ENCODE measurements around the gene SLC6A14.

The SLC6A14 gene, protein sequence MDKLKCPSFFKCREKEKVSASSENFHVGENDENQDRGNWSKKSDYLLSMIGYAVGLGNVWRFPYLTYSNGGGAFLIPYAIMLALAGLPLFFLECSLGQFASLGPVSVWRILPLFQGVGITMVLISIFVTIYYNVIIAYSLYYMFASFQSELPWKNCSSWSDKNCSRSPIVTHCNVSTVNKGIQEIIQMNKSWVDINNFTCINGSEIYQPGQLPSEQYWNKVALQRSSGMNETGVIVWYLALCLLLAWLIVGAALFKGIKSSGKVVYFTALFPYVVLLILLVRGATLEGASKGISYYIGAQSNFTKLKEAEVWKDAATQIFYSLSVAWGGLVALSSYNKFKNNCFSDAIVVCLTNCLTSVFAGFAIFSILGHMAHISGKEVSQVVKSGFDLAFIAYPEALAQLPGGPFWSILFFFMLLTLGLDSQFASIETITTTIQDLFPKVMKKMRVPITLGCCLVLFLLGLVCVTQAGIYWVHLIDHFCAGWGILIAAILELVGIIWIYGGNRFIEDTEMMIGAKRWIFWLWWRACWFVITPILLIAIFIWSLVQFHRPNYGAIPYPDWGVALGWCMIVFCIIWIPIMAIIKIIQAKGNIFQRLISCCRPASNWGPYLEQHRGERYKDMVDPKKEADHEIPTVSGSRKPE

DNA sequence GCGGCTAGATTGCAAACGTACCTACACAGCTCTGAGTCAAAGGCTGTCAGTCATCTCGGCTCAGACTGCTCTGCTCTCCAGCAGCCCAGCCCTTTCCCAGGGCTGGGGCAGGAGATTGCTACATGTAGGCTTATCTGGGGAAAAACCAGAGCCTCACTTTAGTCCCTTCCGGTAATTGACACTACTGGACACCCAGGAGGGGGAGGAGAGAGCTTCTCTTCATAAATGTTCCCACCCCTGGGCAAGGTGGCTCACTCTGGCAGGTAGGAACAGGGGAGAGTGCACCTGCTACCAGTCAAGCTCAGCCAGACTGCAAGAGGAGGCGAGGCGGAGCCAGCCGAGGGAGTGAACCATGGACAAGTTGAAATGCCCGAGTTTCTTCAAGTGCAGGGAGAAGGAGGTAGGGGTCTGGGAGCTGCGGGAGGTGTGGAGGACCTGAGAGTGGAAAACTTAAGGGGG is at the start of gene SLC6A14:
SLC6A14 (plus strand) TSS at position 249 of the 459 bp plus-strand sequence; CDS start at position 353, 104 bp downstream.
- no peak within 1 kb of the TSS for H3K27ac Mint-ChIP-seq (ENCODE audit: low read depth)
- no peaks in the 10 kb centered on the region for H3K27me3 Mint-ChIP-seq
- no peak for ATAC-seq (replicated peaks; ENCODE audit: extremely low read depth, poor library complexity, severe bottlenecking)
- no peak within 1 kb of the TSS for H3K4me3 Mint-ChIP-seq
- H3K4me1 Mint-ChIP-seq = no peaks in the 10 kb centered on the region
- DNase-seq (ENCODE audit: low spot score in 2 of 2) = no peak
- peaks cover 8% of the 10 kb centered on the region for H3K9me3 Mint-ChIP-seq
- no peaks in the 10 kb centered on the region for H3K36me3 Mint-ChIP-seq (ENCODE audit: insufficient read depth)

DNA sequence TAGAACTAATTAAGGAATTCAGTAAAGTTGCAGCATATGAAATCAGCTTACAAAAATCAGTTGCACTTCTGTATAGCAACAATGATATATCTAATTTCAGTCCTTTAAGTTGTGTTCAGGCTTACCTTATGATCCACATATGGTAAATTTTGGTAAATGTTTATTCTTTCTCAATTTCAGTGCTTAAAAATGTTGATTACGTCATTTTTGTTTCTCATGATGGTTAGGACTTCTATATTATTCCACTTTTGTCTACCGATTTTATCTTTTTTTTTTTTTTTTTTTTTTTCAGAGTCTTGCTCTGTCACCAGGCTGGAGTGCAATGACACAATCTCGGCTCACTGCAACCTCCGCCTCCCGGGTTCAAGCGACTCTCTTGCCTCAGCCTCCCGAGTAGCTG is 40.7 kb upstream of the SLC6A14 start:
- no peaks in the 10 kb centered on the region for H3K9me3 Mint-ChIP-seq
- no peaks in the 10 kb centered on the region for H3K27me3 Mint-ChIP-seq
- H3K4me3 Mint-ChIP-seq = no peak overlapping the region
- no peaks in the 10 kb centered on the region for H3K4me1 Mint-ChIP-seq
- no peak for ATAC-seq (replicated peaks; ENCODE audit: extremely low read depth, poor library complexity, severe bottlenecking)
- H3K36me3 Mint-ChIP-seq (ENCODE audit: insufficient read depth) = no peaks in the 10 kb centered on the region
- no peak for DNase-seq (ENCODE audit: low spot score in 2 of 2)
- H3K27ac Mint-ChIP-seq (ENCODE audit: low read depth) = no peak overlapping the region

DNA sequence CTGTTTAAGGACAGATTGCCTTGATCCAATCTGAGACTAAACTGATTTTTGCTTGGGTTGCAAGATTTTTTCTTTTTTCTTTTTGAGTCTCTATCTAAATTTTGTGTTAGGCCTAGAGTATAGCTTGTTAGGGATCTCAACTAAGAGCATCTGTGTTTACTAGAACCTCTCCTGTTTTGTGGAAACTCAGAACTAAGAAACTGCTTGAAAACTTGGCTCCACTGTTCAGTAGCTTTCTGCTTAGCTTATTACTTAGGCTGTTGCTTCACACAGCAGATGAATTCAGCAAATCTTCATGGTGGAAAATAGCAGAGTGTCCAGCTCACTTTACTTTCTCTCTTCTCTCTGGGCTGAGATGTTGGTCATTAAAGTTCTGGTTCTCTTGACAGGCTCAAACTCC is 36.7 kb upstream of the SLC6A14 start:
- H3K9me3 Mint-ChIP-seq = peaks cover 10% of the 10 kb centered on the region
- no peak overlapping the region for H3K4me3 Mint-ChIP-seq
- H3K4me1 Mint-ChIP-seq = no peaks in the 10 kb centered on the region
- H3K27me3 Mint-ChIP-seq = no peaks in the 10 kb centered on the region
- DNase-seq (ENCODE audit: low spot score in 2 of 2) = no peak
- ATAC-seq (replicated peaks; ENCODE audit: extremely low read depth, poor library complexity, severe bottlenecking) = no peak
- no peak overlapping the region for H3K27ac Mint-ChIP-seq (ENCODE audit: low read depth)
- no peaks in the 10 kb centered on the region for H3K36me3 Mint-ChIP-seq (ENCODE audit: insufficient read depth)

DNA sequence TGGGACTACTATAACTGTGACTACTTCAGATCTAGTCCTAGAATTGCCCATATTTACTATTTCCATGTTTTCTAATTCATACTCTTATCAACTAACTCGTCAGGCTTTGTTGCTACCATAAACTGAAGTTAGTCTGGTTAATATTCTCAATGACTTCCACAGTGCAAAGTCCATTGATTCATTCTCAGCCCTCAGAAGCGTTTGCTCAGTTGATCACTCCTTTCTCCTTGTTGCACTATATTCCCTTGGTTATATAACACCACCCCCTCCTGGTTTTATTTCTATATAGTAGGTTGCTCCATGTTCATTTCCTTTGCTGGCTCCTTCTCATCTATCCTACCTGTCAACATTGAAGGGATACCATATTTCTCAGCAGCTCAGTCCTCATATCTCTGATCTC is 27.2 kb upstream of the SLC6A14 start:
- DNase-seq (ENCODE audit: low spot score in 2 of 2) = no peak
- no peaks in the 10 kb centered on the region for H3K27me3 Mint-ChIP-seq
- H3K9me3 Mint-ChIP-seq = peaks cover 22% of the 10 kb centered on the region
- H3K36me3 Mint-ChIP-seq (ENCODE audit: insufficient read depth) = peaks cover 1% of the 10 kb centered on the region
- H3K27ac Mint-ChIP-seq (ENCODE audit: low read depth) = no peak overlapping the region
- no peak for ATAC-seq (replicated peaks; ENCODE audit: extremely low read depth, poor library complexity, severe bottlenecking)
- no peak overlapping the region for H3K4me3 Mint-ChIP-seq
- H3K4me1 Mint-ChIP-seq = no peaks in the 10 kb centered on the region

DNA sequence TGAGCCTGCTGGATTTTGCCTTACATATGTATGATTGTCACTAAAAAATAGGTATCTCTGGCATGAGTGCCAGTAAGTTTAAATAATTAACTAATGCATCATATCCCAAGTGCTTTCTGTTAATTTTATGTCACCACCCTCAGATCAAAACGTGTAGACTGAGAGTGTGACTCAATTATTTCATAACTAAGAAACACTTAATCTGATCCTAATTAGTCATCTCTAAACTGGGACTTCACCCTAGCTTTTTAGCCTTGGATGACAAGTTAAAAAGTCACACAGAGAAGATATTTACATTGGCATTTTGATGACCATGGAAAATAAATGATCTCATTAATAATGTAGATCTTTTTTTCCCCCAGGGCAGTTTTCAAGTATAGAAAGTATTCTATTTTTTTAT is 23.1 kb upstream of the SLC6A14 start:
- ATAC-seq (replicated peaks; ENCODE audit: extremely low read depth, poor library complexity, severe bottlenecking) = no peak
- Mint-ChIP-seq H3K36me3 (ENCODE audit: insufficient read depth) (no peaks in the 10 kb centered on the region), H3K4me1 (no peaks in the 10 kb centered on the region), H3K9me3 (peaks cover 10% of the 10 kb centered on the region), H3K27me3 (no peaks in the 10 kb centered on the region), H3K4me3 (no peak overlapping the region), H3K27ac (ENCODE audit: low read depth) (no peak overlapping the region)
- DNase-seq (ENCODE audit: low spot score in 2 of 2) = no peak

DNA sequence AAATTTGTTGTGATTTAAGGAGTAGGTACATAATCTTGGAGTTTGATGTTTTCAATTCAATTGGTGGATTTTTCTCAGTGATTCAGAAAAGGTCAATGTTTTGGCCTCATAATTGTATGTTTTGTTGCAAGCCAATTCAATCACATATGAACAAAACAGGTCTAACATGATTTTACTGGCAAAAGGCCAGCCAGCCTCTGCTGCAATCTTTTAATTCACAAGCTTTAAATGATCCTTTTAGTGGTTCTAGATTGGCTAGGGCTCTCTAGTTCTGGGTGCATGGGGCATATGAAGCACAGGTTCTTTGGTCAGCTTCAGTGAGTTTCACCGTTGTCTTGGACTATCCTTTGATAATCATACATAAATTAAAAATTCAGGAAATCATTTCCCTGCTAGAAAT is 19.2 kb upstream of the SLC6A14 start:
- H3K4me1 Mint-ChIP-seq = no peaks in the 10 kb centered on the region
- H3K9me3 Mint-ChIP-seq = no peaks in the 10 kb centered on the region
- H3K4me3 Mint-ChIP-seq = no peak overlapping the region
- ATAC-seq (replicated peaks; ENCODE audit: extremely low read depth, poor library complexity, severe bottlenecking) (no peak), DNase-seq (ENCODE audit: low spot score in 2 of 2) (no peak)
- H3K27ac Mint-ChIP-seq (ENCODE audit: low read depth) = no peak overlapping the region
- H3K36me3 Mint-ChIP-seq (ENCODE audit: insufficient read depth) = no peaks in the 10 kb centered on the region
- H3K27me3 Mint-ChIP-seq = no peaks in the 10 kb centered on the region

DNA sequence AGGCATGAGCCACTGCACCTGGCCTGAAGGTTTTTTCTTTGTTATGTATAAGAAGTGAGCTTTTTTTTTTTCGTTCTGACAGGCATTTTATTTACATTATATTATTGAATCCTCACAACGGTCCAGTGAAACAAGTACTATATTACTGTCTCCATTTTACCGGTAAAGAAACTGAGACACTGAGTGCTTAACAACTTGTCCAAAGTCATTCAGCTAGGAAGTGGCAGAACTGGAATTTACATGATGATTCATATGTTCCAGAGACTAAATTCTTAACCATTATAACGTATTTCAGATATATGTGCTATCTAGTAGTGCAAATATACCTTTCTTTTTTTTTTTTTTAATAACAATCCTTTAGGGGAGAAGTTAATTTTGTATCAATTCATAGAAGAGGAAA is 18.4 kb upstream of the SLC6A14 start:
- Mint-ChIP-seq H3K27me3 (no peaks in the 10 kb centered on the region), H3K36me3 (ENCODE audit: insufficient read depth) (no peaks in the 10 kb centered on the region), H3K4me3 (no peak overlapping the region), H3K9me3 (no peaks in the 10 kb centered on the region), H3K4me1 (no peaks in the 10 kb centered on the region), H3K27ac (ENCODE audit: low read depth) (no peak overlapping the region)
- no peak for DNase-seq (ENCODE audit: low spot score in 2 of 2)
- no peak for ATAC-seq (replicated peaks; ENCODE audit: extremely low read depth, poor library complexity, severe bottlenecking)

DNA sequence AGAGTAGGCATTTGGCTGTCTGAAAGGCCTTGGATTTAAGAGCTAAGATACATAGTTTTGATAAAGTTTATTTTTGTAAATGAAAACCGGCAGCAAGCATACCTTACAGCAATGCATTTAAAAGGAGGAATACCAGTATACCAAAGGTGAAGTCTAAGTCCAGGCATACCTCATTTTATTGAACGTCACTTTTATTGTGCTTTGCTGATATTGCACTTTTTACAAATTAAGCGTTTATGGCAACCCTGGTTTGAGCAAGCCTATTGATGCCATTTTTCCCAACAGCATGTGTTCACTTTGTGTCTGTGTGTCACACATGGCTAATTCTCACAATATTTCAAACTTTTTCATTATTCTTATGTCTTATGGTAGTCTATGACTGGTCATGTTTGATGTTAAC is 8.4 kb upstream of the SLC6A14 start:
- no peak for ATAC-seq (replicated peaks; ENCODE audit: extremely low read depth, poor library complexity, severe bottlenecking)
- Mint-ChIP-seq H3K9me3 (no peaks in the 10 kb centered on the region), H3K4me1 (no peaks in the 10 kb centered on the region), H3K4me3 (no peak overlapping the region), H3K27ac (ENCODE audit: low read depth) (no peak overlapping the region), H3K36me3 (ENCODE audit: insufficient read depth) (peaks cover 3% of the 10 kb centered on the region), H3K27me3 (no peaks in the 10 kb centered on the region)
- no peak for DNase-seq (ENCODE audit: low spot score in 2 of 2)

DNA sequence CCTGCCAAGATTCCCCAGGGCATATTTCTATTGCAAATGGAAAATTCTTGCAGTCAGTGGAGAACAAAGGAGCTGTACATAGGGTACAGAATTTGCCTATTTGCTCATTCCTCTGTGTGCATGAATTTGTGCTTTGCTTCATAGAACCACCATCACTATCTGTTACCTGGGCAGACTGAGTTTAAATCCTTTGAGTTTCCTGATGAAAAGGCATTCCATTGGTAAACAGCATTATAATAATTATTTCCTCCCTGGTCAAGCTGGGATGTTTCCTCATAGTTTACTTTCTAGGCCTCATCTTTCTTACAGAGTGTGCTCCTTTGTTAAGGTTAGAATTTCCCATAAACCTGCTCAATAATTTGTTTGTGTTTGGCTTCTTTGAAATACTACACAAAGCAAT is 809 bp upstream of the SLC6A14 start:
- Mint-ChIP-seq H3K9me3 (peaks cover 8% of the 10 kb centered on the region), H3K4me1 (no peaks in the 10 kb centered on the region), H3K27ac (ENCODE audit: low read depth) (no peak overlapping the region), H3K36me3 (ENCODE audit: insufficient read depth) (no peaks in the 10 kb centered on the region), H3K27me3 (no peaks in the 10 kb centered on the region), H3K4me3 (no peak overlapping the region)
- DNase-seq (ENCODE audit: low spot score in 2 of 2) = no peak
- no peak for ATAC-seq (replicated peaks; ENCODE audit: extremely low read depth, poor library complexity, severe bottlenecking)

DNA sequence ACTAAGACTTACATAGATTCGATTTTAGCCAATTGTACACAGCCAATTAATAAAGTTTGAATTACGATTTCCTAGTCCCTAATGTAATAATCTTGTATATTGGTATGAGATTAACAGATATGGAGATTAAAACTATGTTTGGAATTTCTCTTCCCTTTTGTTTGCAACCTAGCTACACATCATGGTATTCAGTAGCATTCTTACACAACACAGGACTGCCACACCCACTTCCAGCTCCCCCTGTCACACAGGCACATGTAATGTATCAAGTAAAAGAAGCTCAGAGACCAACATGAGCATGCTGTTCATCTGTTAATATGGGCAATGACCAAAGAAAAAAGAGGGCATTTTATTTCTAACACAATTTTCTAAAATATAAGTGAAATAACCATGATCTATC is 12.8 kb downstream of the SLC6A14 start:
- no peak overlapping the region for H3K27ac Mint-ChIP-seq (ENCODE audit: low read depth)
- ATAC-seq (replicated peaks; ENCODE audit: extremely low read depth, poor library complexity, severe bottlenecking) (no peak), DNase-seq (ENCODE audit: low spot score in 2 of 2) (no peak)
- H3K4me1 Mint-ChIP-seq = no peaks in the 10 kb centered on the region
- H3K4me3 Mint-ChIP-seq = no peak overlapping the region
- H3K9me3 Mint-ChIP-seq = peaks cover 2% of the 10 kb centered on the region
- H3K36me3 Mint-ChIP-seq (ENCODE audit: insufficient read depth) = no peaks in the 10 kb centered on the region
- no peaks in the 10 kb centered on the region for H3K27me3 Mint-ChIP-seq

DNA sequence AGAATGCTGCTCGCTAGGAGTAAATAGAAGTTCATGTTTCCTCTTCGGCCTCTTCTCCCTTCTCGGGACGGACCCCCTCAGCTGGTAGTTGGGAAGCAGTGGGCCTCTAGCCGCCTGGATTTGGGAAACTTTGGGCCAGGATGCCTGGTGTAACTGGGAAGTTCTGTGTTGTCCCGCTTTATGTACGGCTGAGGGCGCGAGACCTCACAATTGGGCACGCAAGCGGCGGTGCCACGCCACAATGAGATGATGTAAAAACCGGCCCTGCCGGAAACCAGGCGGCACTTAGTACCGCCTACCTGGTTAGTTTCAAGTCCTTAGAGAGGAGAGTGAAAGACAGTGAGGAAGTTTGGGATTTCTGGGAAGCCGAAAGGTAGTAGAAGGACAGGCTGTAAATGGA is 26.4 kb downstream of the SLC6A14 start, which contains the start of gene CT83:
CT83 (minus strand) TSS at position 155 of the 400 bp plus-strand sequence; CDS start at position 35, 120 bp downstream.
- Mint-ChIP-seq H3K27ac (ENCODE audit: low read depth) (no peak within 1 kb of the TSS), H3K4me3 (no peak within 1 kb of the TSS)

DNA sequence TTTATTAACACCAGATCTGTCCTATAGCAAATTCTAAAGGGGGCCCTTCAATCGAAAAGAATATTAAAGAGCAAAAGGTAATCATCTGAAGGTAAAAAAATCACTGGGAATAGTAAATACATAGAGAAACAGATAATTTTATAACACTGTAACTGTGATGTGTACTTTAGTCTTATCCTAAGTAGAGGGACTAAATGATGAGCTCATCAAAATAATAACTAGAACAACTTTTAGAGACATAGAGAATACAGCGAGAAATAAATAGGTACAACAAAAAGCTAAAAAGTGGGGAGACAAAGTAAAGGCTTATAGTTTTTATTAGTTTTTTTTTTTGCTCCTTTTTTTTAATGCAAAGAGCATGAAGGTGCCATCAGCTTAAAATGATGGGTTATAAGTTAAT is 43.7 kb downstream of the SLC6A14 start:
- ATAC-seq (replicated peaks; ENCODE audit: extremely low read depth, poor library complexity, severe bottlenecking) (no peak), DNase-seq (ENCODE audit: low spot score in 2 of 2) (no peak)
- Mint-ChIP-seq H3K27ac (ENCODE audit: low read depth) (no peak overlapping the region), H3K4me3 (no peak overlapping the region), H3K9me3 (peaks cover 19% of the 10 kb centered on the region), H3K36me3 (ENCODE audit: insufficient read depth) (no peaks in the 10 kb centered on the region), H3K4me1 (no peaks in the 10 kb centered on the region), H3K27me3 (no peaks in the 10 kb centered on the region)

More for the DNA sequence above, 26.4 kb downstream of the SLC6A14 start, which contains the start of gene CT83:
- DNase-seq (ENCODE audit: low spot score in 2 of 2) (no peak), ATAC-seq (replicated peaks; ENCODE audit: extremely low read depth, poor library complexity, severe bottlenecking) (no peak)
- Mint-ChIP-seq H3K9me3 (peaks cover 11% of the 10 kb centered on the region), H3K4me1 (no peaks in the 10 kb centered on the region), H3K36me3 (ENCODE audit: insufficient read depth) (no peaks in the 10 kb centered on the region), H3K27me3 (no peaks in the 10 kb centered on the region)

DNA sequence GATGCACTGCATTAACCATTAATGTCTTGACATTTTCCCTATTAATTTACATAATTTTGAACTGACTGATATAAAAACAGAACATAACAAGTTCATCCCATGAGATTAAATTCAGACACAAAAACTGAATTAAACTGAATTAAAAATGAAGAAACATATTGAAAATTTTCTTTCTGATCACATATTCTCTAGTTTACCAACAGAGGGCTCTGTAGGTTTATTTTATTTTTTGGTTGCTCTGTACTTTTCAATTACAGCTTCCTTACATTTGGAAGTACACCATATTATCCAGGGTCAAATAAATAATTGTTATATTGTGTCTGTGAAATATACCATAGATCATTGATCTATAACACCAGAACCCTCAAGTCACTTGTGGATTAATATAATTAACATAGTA is 53.7 kb downstream of the SLC6A14 start:
- H3K4me3 Mint-ChIP-seq = no peak overlapping the region
- no peak for ATAC-seq (replicated peaks; ENCODE audit: extremely low read depth, poor library complexity, severe bottlenecking)
- H3K36me3 Mint-ChIP-seq (ENCODE audit: insufficient read depth) = no peaks in the 10 kb centered on the region
- H3K9me3 Mint-ChIP-seq = no peaks in the 10 kb centered on the region
- no peak overlapping the region for H3K27ac Mint-ChIP-seq (ENCODE audit: low read depth)
- no peak for DNase-seq (ENCODE audit: low spot score in 2 of 2)
- no peaks in the 10 kb centered on the region for H3K27me3 Mint-ChIP-seq
- H3K4me1 Mint-ChIP-seq = no peaks in the 10 kb centered on the region

Data from central memory CD8-positive, alpha-beta T cell (primary cell).